ENCODE results near the gene C1QTNF2.

DNA sequence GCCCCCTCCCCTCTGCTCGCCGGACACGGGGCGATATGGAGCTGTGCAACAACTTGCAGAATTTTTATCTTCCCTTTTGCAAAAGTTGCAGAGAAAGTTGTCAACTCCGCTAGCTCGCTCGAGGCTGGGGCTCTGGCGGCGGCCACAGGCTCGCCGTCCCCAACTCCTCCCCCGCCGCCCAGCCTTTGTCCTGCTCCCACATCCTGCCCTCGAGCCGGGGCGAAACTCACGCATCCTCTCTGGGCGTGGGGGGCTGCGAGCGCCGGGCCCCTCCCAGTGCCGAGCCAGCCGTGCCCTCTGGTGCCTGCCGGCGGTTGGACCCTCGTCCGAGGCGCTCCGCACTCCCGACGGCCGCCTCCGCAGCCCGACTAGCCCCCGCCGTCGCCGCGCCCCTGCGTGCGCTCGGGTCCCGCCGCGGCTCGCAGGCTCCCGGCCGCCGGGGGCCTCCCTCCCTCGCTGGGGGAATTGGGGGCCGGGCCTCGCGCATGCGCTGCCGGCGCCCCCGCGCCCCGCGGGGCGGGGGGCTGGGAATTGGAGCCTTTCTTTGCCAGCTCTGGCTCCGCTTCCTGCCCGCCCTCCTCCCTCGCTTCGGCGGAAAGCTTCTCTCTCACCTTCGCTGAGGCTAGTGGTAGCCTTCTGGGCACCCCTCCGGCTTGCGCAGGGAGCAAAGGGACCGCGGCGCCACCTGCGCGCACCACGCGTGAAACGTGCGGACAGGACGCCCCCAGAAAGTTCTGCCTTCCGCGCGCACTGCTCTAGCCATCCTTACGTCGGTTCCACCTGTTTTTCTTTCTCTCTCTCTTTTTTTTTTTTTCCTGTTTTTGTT is 58.1 kb downstream of the C1QTNF2 start, which contains the start of gene CCNJL:
- TF ChIP-seq, protein P1, sequence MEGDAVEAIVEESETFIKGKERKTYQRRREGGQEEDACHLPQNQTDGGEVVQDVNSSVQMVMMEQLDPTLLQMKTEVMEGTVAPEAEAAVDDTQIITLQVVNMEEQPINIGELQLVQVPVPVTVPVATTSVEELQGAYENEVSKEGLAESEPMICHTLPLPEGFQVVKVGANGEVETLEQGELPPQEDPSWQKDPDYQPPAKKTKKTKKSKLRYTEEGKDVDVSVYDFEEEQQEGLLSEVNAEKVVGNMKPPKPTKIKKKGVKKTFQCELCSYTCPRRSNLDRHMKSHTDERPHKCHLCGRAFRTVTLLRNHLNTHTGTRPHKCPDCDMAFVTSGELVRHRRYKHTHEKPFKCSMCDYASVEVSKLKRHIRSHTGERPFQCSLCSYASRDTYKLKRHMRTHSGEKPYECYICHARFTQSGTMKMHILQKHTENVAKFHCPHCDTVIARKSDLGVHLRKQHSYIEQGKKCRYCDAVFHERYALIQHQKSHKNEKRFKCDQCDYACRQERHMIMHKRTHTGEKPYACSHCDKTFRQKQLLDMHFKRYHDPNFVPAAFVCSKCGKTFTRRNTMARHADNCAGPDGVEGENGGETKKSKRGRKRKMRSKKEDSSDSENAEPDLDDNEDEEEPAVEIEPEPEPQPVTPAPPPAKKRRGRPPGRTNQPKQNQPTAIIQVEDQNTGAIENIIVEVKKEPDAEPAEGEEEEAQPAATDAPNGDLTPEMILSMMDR (IDR thresholded peaks at IDR 0.05), result peak in 1 of 4 experiments; percentile 3
- TF ChIP-seq POLR2AphosphoS5 (IDR thresholded peaks at IDR 0.05) (no peak), POLR2A (IDR thresholded peaks at IDR 0.05) (peak; percentile 44)
